GM12878 (cell line): ENCODE results near the gene CLDN19. TPM values are rescaled to one million over a fixed set of nuclear protein-coding genes. Genes with fewer than 3 reads are reported as not detected.

Experiments
- ATAC-seq: fragments of 200-7000 bp; cut with Tn5 transposase; 3 replicates; pipeline ENCODE4 v1.9.1; 2020; ENCODE audit warnings: mild to moderate bottlenecking, moderate library complexity
- BruUV-seq: library from RNA; stranded (reverse); fragments of 400-500 nt; replicated peaks from 2 replicates; lab custom pipeline; 2021; lab: Mats Ljungman, UMichigan
- CTCF ChIA-PET: fragments of 300-600 bp; sonication (Branson Sonifier 250); formaldehyde crosslinking; extraction: SDS; loops from one replicate; lab custom pipeline; 2021; ENCODE audit warnings: inconsistent platforms; lab: Yijun Ruan, JAX
- POLR2A ChIA-PET: fragments of 350-600 bp; formaldehyde crosslinking; extraction: SDS; loops from one replicate; lab custom pipeline; 2021; ENCODE audit warnings: inconsistent platforms; lab: Charles Lee
- RAD21 ChIA-PET: fragments of 300-600 bp; sonication (Branson Sonifier 250); formaldehyde crosslinking; loops from one replicate; lab custom pipeline; 2023; ENCODE audit warnings: antibody characterized with exemption; ENCODE audit not compliant: unreplicated experiment; lab: Charles Lee
- SMC1A ChIA-PET: fragments of 300-600 bp; sonication (Branson Sonifier 250); formaldehyde crosslinking; loops from one replicate; lab custom pipeline; 2023; ENCODE audit not compliant: unreplicated experiment, uncharacterized antibody; lab: Charles Lee
- DNase-seq: peaks from one replicate; pipeline ENCODE4 v3.0.0-alpha.2; 2011; ENCODE audit warnings: low read depth, low spot score
- FAIRE-seq: peaks from 3 replicates; lab custom pipeline; 2011; peaks lifted over from hg19 to GRCh38; lab: Jason Lieb, UNC
- H2AFZ ChIP-seq: 2 replicates; pipeline ENCODE4 v1.6.0; 2011; ENCODE audit warnings: low read depth, low read length, control low read depth; ENCODE audit not compliant: control insufficient read depth
- H3K27ac ChIP-seq: 2 replicates; pipeline ENCODE4 v1.5.1; 2011; ENCODE audit warnings: control low read depth; ENCODE audit not compliant: control insufficient read depth, insufficient read depth
- H3K27me3 ChIP-seq, 2 experiments: replicated peaks in 1 of 2; 2 replicates each; pipeline versions ENCODE4 v1.6.0 to v1.6.1; 2011; ENCODE audit warnings: low read length in 1 of 2; ENCODE audit not compliant: control insufficient read depth in 2 of 2, insufficient read depth in 2 of 2
- H3K36me3 ChIP-seq, 2 experiments: 2 replicates each; pipeline ENCODE4 v1.5.1; 2011; ENCODE audit warnings: low read length in 1 of 2; ENCODE audit not compliant: control insufficient read depth in 2 of 2, insufficient read depth in 2 of 2
- H3K4me1 ChIP-seq: 2 replicates; pipeline ENCODE4 v1.6.1; 2011; ENCODE audit warnings: mild to moderate bottlenecking, low read length, moderate library complexity, mixed read lengths; ENCODE audit not compliant: control insufficient read depth, insufficient read depth
- H3K4me2 ChIP-seq: 2 replicates; pipeline ENCODE4 v1.6.0; 2011; ENCODE audit warnings: control low read depth; ENCODE audit not compliant: control insufficient read depth, insufficient read depth
- H3K4me3 ChIP-seq: fragments of 200-600 bp; sonication (generic); 2 replicates; pipeline ENCODE4 v1.5.1; 2016
- H3K79me2 ChIP-seq: 2 replicates; pipeline ENCODE4 v1.6.0; 2011; ENCODE audit warnings: low read length; ENCODE audit not compliant: control insufficient read depth, insufficient read depth
- H3K9ac ChIP-seq: 2 replicates; pipeline ENCODE4 v1.8.0; 2011; ENCODE audit warnings: low read length, control low read depth, mixed read lengths; ENCODE audit not compliant: control insufficient read depth, insufficient read depth
- H3K9me3 ChIP-seq: replicated peaks from 3 replicates; pipeline ENCODE4 v1.5.1; 2011; ENCODE audit warnings: mild to moderate bottlenecking, low read length; ENCODE audit not compliant: control insufficient read depth, insufficient read depth
- H4K20me1 ChIP-seq: 2 replicates; pipeline ENCODE4 v1.6.0; 2011; ENCODE audit not compliant: control insufficient read depth, insufficient read depth
- DPF2 ChIP-seq: fragments of 450-650 bp; IDR thresholded peaks from 2 replicates; pipeline ENCODE4 v1.6.1; 2017; ENCODE audit warnings: mild to moderate bottlenecking
- HDGF ChIP-seq: fragments of 450-650 bp; IDR thresholded peaks from 2 replicates; pipeline ENCODE4 v1.6.1; 2016; ENCODE audit warnings: antibody characterized with exemption
- POLR2AphosphoS5 ChIP-seq: IDR thresholded peaks from 2 replicates; pipeline ENCODE4 v1.6.1; 2011; ENCODE audit warnings: mild to moderate bottlenecking, low read length, inconsistent platforms
- YBX1 ChIP-seq: fragments of 450-650 bp; IDR thresholded peaks from 2 replicates; pipeline ENCODE4 v1.6.1; 2016; ENCODE audit warnings: antibody characterized with exemption
- YY1 ChIP-seq: IDR thresholded peaks from 2 replicates; pipeline ENCODE4 v1.6.1; 2011; ENCODE audit warnings: low read depth, mild to moderate bottlenecking, low read length
- WGBS: methylation state at CpG from one replicate; pipeline ENCODE4 v1.1.6; 2016; ENCODE audit warnings: low lambda C conversion rate; ENCODE audit not compliant: insufficient replicate concordance, insufficient coverage; ENCODE audit errors: missing lambda C conversion rate; 5-methylcytosine and 5-hydroxymethylcytosine counted together
- in situ Hi-C: fragments of 300-500 bp; cut with MboI; formaldehyde crosslinking; loops from 9 replicates; pipeline ENCODE4 v1.14.3; 2018; ENCODE audit warnings: mixed read lengths
- intact Hi-C: fragments of 100-400 bp; cut with micrococcal nuclease; formaldehyde crosslinking; loops from one replicate; pipeline ENCODE4 v1.14.2; 2022; ENCODE audit not compliant: unreplicated experiment
- polyA plus RNA-seq, 11 experiments: library from polyadenylated mRNA; depleted of rRNA in 4 of 11; unstranded in 6 of 11; stranded (reverse) in 5 of 11; fragments of >200 nt; fragmentation: Nextera tagmentation in 4 of 11; fragmentation: Illumina TruSeq in 1 of 11; extraction: Ambion mirVana in 4 of 11; extraction: Trizol in 1 of 11; gene quantifications; 1 replicate in 1 of 11; 2 replicates in 10 of 11; pipeline versions ENCODE4 v1.2.1 to v1.2.3, GENCODE V29; 2011 to 2016; ENCODE audit warnings: inconsistent platforms in 2 of 11, missing spikeins in 2 of 11, low read depth in 1 of 11
- total RNA-seq, 4 experiments: library from RNA; depleted of rRNA in 3 of 4; stranded (reverse); fragments of >200 nt in 3 of 4; fragmentation: Illumina TruSeq in 1 of 4; extraction: Trizol in 1 of 4; gene quantifications; 2 replicates each; pipeline versions ENCODE4 v1.2.1 to v1.2.3, GENCODE V29; 2013 to 2021

The CLDN19 gene
- total and polyA plus RNA-seq, 10 of the 15 experiments (the other 5 are each of a cell fraction or from before 2014, with no cell fraction given) = not detected

- CTCF ChIA-PET = interaction anchor here (0.6 to 2.4 kb wide), 20 partner anchors 9 to 382 kb away, joined by 3 to 12 read pairs (median 4); partner anchors contain the start of genes P3H1 and PPIH
- Histone ChIP-seq H3K9me3 (no peaks in the 10 kb centered on the region; the same call in 2 of the 3 replicates), H3K27ac (no peak overlapping the region), H3K4me2 (peak overlapping the region; percentile 69), H3K4me3 (0 out of 2 replicates have a peak overlapping the region, but pooled peaks have one; percentile 15), H3K79me2 (peaks cover 96% of the 10 kb centered on the region), H3K4me1 (peaks cover 14% of the 10 kb centered on the region), H3K27me3 (no peaks in the 10 kb centered on the region), H3K9ac (no peak overlapping the region), H2AFZ (no peak overlapping the region), H4K20me1 (peaks cover 5% of the 10 kb centered on the region; the same call in 1 of the 2 replicates), H3K36me3 (peaks cover 0 to 39% of the 10 kb centered on the region in 2 experiments; a peak in 3 of 4 replicates)
- in situ Hi-C loops = no loop called here
- ATAC-seq = peak; percentile 50
- DNase-seq = no peak
- SMC1A ChIA-PET = interaction anchor here (0.7 to 2.5 kb wide), 12 partner anchors 9 to 357 kb away, joined by 3 to 8 read pairs (median 4); partner anchors contain the start of genes PPIH and YBX1
- POLR2A ChIA-PET = interaction anchor here (0.6 to 1.7 kb wide), 3 partner anchors 9 to 38 kb away, joined by 3 to 6 read pairs (median 4); partner anchors contain the start of genes PPIH and YBX1
- RAD21 ChIA-PET = interaction anchor here (0.9 to 3.0 kb wide), 7 partner anchors 9 to 382 kb away, joined by 3 to 24 read pairs (median 5); partner anchors contain the start of genes C1orf50, P3H1, PPIH and YBX1
- no TSS peak for BruUV-seq
- 0 out of 2 replicates have a peak, but pooled peaks have one; percentile 24 for TF ChIP-seq YY1
- no peak for TF ChIP-seq YBX1
- no peak for TF ChIP-seq DPF2
- peak; percentile 38; the same call in 1 of the 2 replicates for TF ChIP-seq POLR2AphosphoS5
- no peak for TF ChIP-seq HDGF
- no peak for FAIRE-seq
- 15% methylated on average over 4 of the region's 4 CpGs for WGBS
- intact Hi-C loops = no loop called here
Measured at GRCh38 chr1:42691157-42691498, 48.9 kb downstream of the CLDN19 start.
